Stimulated activated naive CD8-positive, alpha-beta T cell treated with anti-CD3 and anti-CD28 coated beads, Interleukin-15, Interleukin-2, amounts not matched to agents 100 U/mL and 50 U/mL, for 24 hours (primary cell): ENCODE measurements around the gene DMGDH.
A peak's percentile ranks its signal among the peaks of the same experiment; 100 is the strongest.

ENCODE experiments used
- ATAC-seq: fragments of 150-1000 bp; cut with Tn5 transposase; one replicate; pipeline ENCODE4 v1.10.0; 2021
- DNase-seq: peaks from one replicate; pipeline ENCODE4 v3.0.0; 2021

The DMGDH gene

DNA sequence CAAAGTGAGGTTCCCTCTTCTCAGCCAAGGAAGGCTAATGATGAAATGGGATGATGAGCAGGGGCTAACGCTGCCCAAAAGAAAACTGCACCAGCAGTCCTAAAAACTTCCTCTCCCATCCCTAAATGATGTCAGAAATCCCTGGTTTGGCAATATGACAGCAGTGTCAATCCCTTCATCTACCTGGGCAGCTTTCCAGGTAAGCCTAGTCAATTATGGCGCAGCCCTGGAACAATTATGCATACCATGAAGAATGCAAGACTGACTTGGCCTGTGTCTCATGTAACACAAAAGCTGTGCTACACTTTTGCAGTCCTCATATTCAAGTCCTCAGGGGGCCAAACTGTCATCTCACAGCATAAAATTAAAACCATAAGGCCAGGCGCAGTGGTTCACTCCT is 7.0 kb downstream of the DMGDH start:
- DNase-seq (no peak), ATAC-seq (no peak)

DNA sequence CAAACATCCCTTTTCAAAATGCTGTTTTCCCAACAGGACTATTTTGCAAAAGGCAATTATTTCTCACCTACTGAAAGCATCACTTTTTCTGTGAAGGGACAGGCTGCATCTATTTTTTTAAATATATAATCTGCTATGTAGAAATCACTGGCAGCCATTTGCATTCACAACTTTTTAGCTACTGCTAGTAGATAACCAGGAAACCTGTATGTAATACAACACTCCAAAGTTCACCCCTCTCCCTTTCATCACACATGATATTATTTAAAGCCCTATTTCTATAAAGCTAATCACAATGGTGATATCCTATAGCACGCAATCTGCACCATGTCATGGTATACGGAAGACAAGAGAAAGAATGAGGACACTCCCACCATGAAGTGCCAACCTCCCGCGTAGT is 9.8 kb downstream of the DMGDH start:
- no peak for DNase-seq
- no peak for ATAC-seq

DNA sequence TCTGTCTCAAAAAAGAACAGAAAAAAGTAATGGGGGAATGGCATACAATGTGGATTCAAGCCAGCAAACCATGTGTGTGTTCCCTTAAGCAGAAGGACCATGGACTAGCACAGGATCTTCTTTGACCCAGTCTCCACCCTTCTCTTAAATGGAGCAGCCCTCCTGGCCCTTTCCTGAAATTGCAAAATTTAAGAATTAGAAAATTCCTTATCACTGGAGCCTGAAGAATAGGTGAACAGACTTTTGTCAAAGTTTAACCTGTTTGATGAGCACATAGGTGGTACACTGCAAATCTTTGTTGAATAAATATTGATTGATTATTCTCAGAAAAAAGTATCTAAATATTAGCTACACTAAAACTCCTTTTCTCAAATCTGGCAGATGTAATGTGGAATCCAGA is 12.6 kb downstream of the DMGDH start:
- no peak for ATAC-seq
- no peak for DNase-seq

DNA sequence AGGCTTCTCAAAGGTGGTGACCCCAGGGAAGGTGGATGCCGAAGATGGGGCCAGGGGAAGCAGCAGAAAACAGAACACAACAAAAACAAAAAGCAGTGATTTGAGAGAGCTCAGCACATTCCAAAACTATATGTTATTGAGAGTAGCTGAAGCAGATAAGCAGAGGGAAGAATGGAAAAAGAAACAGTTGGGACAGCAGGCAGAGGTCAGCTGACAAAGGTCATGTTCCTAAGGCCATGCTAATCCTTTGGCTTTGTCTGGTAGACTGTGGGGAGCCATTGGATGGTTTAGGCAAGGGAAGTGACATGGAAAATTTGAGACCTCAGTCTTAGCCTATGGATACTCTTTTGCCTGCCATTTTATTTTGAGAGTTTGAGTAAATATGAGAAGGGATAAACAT is 14.5 kb downstream of the DMGDH start:
- no peak for ATAC-seq

DNA sequence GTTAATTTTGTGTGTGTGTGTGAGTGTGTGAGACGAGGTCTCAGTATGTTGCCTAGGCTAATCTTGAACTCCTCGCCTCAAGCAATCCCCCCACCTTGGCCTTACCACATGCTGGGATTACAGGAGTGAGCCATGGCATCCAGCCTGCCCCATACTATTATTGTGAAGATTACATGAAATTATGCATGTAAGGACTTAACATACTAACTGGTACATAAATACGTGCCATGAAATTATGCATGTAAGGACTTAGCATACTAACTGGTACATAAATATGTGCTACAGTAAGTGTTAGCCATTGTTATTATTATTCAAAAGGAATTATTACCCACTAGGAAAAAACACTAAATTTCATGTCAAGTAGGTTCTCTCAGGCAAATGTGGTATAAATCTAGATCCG is 16.2 kb downstream of the DMGDH start:
- DNase-seq (no peak), ATAC-seq (no peak)

More for the DNA sequence above, 14.5 kb downstream of the DMGDH start:
- DNase-seq: no peak

DNA sequence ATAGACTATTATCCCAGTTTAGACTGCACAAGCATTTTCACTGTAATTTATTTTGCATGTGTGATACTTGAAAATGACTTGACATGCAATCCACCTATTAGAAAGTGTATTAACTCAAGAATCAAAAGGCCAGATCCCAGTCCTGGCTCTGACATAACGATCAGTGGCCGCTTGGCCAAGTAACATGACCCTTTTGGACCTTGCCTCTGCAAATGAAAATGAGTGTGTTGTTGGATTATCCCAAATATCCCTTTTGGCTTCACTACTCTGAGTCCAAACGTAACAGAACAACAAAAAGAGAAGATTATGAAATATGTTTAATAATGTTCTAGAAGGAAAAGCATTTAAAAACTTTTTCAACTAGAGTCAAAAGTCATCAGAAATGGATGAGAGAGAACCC is 19.0 kb downstream of the DMGDH start:
- ATAC-seq (no peak), DNase-seq (no peak)

DNA sequence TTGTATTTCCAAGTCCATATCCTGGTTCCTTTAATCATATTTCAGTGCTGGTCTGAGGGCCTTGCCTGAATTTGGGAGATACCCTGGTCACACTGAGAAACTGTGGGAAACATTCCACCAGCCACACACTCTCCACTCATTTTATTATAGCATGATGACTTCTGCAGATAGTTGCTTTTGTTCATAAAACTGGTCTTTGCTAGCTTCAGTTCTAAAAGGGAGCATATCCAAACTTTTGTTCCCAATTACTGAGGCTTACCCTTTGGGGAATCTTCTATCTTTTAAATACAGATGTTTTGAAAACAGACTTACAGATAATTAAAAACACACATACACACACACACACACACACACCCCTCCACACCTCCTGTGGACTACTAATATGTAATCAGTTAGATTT is 21.0 kb downstream of the DMGDH start:
- ATAC-seq (no peak), DNase-seq (no peak)

DNA sequence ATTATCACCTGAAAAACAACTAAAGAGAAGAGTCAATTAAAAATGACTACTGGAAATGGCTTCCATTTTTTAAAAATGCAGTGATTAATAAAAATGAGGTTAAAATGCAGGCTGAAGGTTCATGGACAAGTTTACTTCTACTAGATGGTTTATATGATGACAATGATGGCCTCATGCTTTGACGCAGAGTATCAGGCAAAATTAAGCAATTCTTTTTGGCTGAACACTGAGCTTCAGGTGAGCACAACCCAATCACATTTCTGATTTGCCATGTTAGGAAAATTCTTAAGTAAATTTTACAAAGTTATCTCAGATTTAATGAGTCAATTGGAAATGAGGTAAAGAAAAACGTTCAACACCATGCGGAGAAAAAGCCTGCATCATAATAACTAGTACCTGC is 22.3 kb downstream of the DMGDH start:
- DNase-seq: no peak
- ATAC-seq: no peak

DNA sequence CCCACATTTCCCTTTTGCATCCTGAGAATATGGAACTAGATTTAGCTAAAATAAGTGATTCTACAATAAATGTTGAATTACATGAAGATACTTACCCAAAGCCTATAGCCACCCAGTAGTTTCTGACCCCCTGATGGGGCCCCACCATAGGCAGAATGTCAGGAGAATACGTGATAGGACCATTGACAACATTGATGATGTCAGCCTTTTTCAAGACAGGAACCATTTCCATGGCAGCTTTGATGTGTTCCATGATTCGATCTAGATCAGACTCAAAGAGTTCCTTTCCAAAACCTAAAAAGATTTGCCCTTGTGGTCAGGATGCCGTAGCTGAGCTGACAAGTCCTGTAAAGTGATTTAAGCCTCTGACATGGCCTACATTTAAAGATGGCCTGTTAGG is 27.3 kb downstream of the DMGDH start:
- no peak for ATAC-seq
- DNase-seq: no peak

DNA sequence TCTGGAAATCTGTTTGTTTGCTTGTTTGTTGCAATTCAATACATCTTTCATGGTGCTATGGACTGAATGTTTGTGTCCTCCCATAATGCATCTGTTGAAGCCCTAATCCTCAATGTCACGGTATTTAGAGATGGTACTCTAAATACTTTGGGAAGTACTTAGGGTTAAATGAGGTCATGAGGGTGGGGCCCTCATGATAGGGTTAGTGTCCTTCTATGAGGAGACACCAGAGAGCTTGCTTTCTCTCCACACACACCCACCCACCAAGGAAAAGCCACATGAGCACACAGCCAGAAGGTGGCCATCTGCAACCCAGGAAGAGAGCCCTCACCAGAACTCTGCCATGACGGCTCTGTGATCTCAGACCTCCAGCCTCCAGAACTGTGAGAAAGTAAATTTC is 32.7 kb downstream of the DMGDH start:
- DNase-seq (no peak), ATAC-seq (no peak)

DNA sequence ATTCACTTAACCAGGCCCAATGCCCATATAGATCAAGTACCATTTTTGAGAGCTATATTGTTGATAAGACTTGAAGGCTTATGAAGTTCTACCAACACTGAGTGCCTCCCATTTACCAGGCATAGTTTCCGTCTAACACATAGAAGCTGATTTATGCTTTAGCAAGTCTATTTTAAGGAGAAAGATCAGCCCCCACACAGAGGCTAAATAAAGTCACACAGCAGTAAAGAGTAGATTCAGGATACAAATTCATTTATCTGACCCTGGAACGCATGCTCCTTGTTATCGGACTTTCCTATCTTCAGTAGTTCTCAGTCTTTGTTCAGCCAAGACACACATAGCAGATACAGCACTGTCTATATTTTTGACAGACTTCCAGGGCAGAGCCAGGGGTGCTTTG is 34.2 kb downstream of the DMGDH start:
- no peak for ATAC-seq
- DNase-seq: no peak

DNA sequence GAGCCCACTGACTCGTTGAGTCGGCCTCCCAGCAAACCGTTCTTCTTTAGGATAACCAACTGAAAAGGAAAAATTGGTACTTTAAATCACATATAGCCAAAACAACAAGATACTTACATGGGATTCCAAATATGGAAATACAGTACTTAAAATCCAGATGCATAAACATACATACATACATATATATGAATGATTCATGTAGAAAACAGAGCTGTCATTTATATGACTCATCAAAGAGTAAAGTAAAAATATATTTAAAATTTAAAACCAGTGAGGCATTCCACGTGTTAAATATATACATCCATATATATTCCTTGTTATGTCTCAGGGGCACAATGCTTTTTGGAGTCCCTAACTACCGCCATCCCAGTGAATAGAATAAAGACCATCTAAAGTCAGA is 36.7 kb downstream of the DMGDH start:
- DNase-seq (no peak), ATAC-seq (no peak)

DNA sequence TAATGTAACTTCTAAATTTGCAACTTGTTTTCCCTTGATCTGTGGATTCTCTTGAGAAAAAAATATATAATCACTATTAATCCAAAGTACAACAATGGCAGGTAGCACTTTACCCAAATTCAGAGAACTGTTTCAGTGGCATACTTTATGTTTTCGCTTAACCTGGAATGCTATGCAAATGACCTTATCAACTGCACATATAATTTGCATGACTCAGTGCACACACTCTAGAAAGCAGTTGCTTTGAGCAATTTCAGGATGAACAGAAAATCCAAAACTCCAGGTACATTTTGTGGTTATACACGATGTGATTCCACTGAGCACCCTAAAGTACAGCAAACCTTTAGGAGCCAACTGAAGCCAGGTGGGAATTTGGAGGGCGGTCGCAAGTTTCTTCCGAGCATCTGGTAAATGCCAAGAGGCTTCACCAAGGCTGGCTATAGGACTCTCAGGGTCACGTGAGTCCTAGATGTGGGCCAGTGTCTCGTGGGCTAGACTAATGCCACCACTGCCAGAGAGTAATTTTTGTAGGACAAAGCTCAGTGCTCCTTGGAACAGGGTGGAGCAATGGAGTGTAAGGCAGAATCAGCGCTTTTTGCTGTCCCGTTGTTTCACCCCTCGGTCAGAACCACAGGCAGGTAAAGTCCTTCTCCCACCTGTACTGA is 37.3 kb downstream of the DMGDH start:
- ATAC-seq (no peak), DNase-seq (no peak)

DNA sequence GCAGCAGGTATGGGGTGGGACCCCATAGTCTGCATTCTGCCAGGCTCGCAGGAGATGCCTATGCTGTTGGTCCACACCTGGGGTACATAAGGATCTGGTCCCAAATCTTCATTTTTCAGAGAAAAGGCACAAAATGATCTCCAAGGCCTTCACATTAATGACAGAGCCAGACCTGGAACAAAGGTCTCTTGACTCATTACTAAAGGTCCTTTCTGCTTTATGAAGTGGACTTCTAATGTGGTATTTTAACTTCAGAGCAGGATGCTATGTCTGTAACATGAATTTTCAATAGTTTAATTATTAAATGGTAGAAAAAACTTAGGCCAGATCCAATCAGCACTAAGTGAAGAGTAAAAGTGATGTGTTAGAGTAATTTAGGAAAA is 38.0 kb downstream of the DMGDH start:
- ATAC-seq (no peak), DNase-seq (no peak)

DNA sequence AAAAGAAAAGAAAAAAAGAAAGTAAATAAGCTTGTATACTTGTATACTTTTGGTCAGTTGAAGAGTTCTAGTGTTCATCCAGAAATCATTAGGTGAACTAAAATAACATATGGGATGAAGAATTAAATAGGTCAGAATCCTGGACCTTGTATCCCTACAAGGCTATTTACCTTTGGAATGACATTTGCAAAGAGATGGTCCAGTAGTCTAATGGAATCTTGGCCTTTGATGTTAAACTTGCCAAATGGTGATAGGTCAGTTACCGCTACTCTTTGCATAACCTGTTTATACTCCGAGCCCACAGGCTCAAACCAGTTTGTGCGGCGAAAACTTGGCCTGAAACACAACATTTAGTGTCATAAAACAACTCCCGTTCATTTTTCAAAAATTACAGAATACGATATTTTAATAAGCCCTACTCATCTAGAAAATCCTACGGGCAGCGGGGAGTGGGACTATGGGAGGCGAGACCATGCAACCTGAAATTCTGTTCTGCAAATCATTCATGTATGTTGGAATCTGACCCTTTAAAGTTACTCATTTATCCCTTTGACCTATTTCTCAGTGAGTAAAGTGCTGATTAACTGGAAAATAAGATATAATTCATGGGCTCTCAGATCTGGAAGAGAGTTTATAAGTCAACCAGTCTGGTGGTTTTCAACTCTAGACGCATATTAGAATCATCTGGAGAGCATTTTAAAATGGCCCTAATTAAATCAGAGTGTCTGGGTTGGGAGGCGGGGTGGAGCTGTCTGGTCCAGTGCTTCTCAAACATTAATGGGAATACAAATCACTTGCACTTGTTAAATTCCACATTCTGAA is 38.6 kb downstream of the DMGDH start:
- DNase-seq (no peak), ATAC-seq (no peak)

DNA sequence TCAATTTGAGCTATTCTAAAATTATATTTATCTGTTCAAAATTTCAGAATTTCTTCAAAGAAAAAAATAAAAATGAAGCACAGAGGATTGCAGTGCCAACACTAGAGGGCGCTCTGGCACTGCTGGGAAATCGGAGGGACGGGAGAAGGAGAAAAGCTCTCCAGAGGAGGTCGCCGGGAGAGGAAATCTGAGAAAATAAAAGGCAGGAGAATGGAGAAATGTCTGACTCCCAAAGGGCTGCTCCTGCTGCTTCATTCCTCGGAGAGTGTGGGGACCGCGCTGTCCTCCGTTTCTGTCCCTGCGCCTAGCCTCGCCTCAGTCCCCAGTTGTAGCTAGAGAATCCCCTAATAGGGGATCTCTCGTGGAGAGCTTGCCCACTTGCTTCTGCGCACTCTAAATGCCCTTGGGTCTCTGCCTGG is 44.4 kb downstream of the DMGDH start:
- peak; percentile 71 for DNase-seq
- ATAC-seq: peak; percentile 49

DNA sequence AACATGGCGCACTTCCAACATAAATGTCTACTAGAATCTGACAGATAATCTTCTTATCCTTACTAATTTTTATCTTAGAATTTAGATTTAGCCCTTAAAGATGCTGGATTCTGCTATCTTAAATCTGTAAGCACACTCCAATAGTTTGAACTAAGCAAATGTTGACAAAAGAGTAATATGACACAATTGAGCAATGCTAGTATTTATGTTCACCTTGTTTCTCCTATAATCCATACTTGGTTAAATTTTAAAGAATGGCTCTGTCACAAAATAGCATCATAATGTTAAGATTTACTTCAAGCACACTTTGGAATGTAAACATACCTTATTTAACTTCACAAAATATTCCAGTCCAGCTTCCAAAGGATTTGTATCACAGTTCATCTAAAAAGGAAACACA is 45.5 kb downstream of the DMGDH start:
- no peak for ATAC-seq
- no peak for DNase-seq

DNA sequence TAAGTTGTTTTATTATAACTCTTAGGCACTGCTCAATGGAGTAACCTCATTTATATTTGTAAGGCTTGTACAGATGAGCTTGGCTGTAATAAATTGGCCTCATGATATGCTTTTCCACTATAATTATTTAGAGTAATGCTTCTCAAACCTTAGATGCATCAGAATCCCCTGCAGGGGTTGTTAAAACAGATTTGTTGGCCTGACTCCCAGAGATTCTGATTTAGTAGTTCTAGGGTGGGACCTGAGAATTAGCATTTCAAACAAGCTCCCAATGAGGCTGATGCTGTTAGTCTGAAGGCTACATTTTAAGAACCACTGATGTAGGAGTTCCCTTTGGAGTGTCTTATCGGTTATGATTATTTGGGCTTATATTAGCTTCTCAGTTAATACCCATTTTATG is 46.1 kb downstream of the DMGDH start:
- DNase-seq (no peak), ATAC-seq (no peak)

DNA sequence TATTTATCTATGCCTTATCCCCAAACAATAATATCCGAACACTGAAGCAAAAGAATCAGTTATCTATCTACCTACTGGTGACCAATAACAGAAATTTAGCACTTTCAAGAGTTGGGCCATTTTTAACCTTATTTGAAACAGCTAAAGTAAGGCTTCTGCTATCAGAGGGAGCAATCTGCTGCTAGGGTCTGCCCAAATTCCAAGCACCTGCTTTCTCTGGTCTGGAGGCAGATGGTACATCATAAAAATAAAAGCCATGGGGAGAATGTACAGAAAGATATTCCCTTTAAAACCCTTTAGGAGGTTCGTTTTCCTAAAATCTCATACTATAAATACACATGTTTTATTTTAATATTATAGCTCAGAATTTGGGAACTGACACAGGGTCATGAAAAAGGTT is 46.7 kb downstream of the DMGDH start:
- DNase-seq: no peak

DNA sequence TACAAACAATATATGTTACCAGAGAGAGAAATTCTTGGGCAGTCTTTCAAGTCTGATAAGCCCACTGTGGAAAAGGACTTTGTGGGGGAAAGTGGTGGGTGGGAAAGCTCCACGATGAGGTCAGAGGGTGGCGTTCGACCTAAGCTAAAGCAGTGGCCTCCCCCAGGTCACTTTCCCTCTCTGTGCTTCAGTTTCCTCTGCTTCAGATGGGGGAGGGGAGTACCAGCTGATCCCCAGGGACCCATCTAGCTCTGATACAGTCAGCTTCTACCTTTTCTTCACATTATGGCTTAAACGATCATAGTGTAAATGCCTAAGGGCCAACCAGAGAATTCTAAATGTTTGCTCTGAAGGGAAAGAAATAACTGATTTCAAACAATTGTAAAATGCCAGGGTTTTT is 47.7 kb downstream of the DMGDH start:
- no peak for ATAC-seq

More for the DNA sequence above, 46.7 kb downstream of the DMGDH start:
- ATAC-seq: no peak

DNA sequence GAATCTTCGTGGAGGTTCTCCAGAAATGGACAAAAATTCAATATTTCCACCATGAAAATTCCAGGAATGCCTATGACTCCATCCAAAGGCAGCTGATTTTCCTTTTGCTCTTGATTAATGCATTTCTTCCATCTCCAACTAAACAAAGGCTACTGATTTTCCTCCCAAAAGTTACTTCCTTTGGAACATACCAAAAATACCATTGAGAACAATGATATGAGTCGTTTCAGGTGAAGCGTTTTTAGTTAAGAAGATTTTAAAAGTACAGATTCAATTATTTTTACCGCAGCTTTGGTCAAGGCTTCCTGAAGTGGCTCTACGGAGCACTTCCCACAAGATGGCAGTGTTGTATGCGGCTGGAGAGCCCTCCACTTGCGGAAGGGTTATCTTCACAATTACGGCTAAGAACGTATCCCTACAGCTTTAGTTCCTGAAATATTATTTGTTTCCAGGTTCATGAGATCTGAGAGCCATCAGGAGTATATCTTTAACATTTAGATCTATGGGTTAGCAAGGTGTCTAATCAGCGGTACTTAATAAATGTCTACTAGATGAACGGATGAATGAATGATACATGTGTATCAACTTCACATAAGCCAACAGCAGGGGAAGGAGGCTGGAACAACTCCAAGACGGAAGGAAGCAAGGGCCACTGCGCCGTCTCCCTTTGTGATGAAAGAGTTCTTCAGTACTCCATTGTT is 48.5 kb downstream of the DMGDH start:
- peak; percentile 43 for ATAC-seq
- DNase-seq: peak; percentile 51

More for the DNA sequence above, 47.7 kb downstream of the DMGDH start:
- DNase-seq: no peak

DNA sequence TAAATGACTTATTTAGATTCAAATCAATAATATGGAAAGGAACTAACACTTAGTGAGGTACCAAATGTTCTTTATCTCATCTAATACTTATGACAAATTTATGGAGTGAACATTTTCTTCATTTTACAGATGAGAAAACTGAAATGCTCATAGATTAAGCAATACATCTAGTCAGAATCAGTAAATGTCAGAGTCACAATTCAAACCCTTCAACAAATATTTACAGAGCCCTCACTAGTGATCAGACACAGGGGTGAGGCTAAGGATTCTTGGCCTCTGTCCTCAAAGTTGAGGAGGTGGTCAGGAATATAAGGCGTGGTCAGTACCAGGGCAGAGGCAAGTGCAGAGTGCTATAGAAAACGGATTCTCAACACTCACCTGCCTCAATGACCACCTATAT is 54.8 kb downstream of the DMGDH start:
- no peak for DNase-seq
- no peak for ATAC-seq

DNA sequence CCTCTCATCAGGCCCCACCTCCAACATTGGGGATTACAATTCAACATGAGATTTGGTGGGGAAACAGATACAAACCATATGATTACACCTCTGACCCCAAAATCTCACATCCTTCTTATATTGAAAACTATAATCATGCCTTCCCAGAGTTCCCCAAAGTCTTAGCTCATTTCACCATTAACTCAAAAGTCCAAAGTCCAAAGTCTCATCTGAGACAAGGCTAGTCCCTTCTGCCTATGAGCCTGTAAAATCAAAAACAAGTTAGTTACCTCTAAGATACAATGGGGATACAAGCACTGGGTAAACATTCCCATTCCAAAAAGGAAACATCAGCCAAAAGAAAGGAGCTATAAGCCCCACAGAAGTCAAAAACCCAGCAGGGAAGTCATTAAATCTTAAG is 57.6 kb downstream of the DMGDH start:
- ATAC-seq (no peak), DNase-seq (no peak)
